SU-DHL-6 (cell line): ENCODE data around the gene GRK2.

Experiments used
- H2AFZ ChIP-seq: fragments of 200-600 bp; sonication (generic); 2 replicates; pipeline ENCODE4 v1.6.1; 2014; ENCODE audit warnings: low read depth, mild to moderate bottlenecking, moderate library complexity, mixed read lengths, antibody characterized with exemption, low read length; ENCODE audit not compliant: severe bottlenecking
- H3F3A ChIP-seq: fragments of 200-600 bp; shearing (Covaris generic); 2 replicates; pipeline ENCODE4 v1.6.0; 2016; ENCODE audit warnings: antibody characterized with exemption, mild to moderate bottlenecking; ENCODE audit not compliant: insufficient read depth
- H3K27ac ChIP-seq: fragments of 200-600 bp; sonication (generic); 2 replicates; pipeline ENCODE4 v1.5.1; 2016; ENCODE audit warnings: low read depth, mild to moderate bottlenecking, low read length, moderate library complexity, mixed read lengths
- H3K27me3 ChIP-seq: fragments of 200-600 bp; sonication (generic), shearing (Covaris generic); 2 replicates; pipeline ENCODE4 v1.6.0; 2014; ENCODE audit warnings: mild to moderate bottlenecking, low read length
- H3K36me3 ChIP-seq: fragments of 200-600 bp; sonication (generic); 2 replicates; pipeline ENCODE4 v1.6.1; 2014; ENCODE audit warnings: mild to moderate bottlenecking, low read length, mixed read lengths
- H3K4me2 ChIP-seq: fragments of 300-600, 200-600 bp; shearing (Covaris generic), sonication (generic); 2 replicates; pipeline ENCODE4 v1.6.0; 2014; ENCODE audit warnings: low read length, low read depth, mild to moderate bottlenecking; ENCODE audit not compliant: poor library complexity, severe bottlenecking
- H3K4me3 ChIP-seq: fragments of 200-600 bp; sonication (generic); 2 replicates; pipeline ENCODE4 v1.5.1; 2014; ENCODE audit warnings: antibody characterized with exemption, low read length, mild to moderate bottlenecking, mixed read lengths; ENCODE audit not compliant: insufficient read depth, poor library complexity, severe bottlenecking
- H3K79me2 ChIP-seq: fragments of 200-600 bp; sonication (generic); 2 replicates; pipeline ENCODE4 v1.6.1; 2014; ENCODE audit warnings: mild to moderate bottlenecking, low read length, moderate library complexity; ENCODE audit not compliant: insufficient read depth
- H3K9ac ChIP-seq: fragments of 200-600 bp; sonication (generic); 2 replicates; pipeline ENCODE4 v1.7.0; 2014; ENCODE audit warnings: mild to moderate bottlenecking, low read length
- H3K9me2 ChIP-seq: fragments of 200-600 bp; sonication (generic); replicated peaks from 2 replicates; pipeline ENCODE4 v1.6.1; 2014; ENCODE audit warnings: low read length; ENCODE audit not compliant: insufficient read depth
- H3K9me3 ChIP-seq: fragments of 200-600 bp; sonication (generic); 2 replicates; pipeline ENCODE4 v1.6.1; 2014; ENCODE audit warnings: low read length, mixed read lengths; ENCODE audit not compliant: insufficient read depth
- H4K20me1 ChIP-seq: fragments of 200-600 bp; sonication (generic); 2 replicates; pipeline ENCODE4 v1.6.1; 2014; ENCODE audit warnings: low read depth, mild to moderate bottlenecking, antibody characterized with exemption, low read length, moderate library complexity, mixed read lengths
- CTCF ChIP-seq: fragments of 200-600 bp; sonication (generic); IDR thresholded peaks from one replicate; pipeline ENCODE4 v1.5.1; 2017; ENCODE audit warnings: antibody characterized with exemption, mild to moderate bottlenecking, low read length, moderate library complexity; ENCODE audit not compliant: insufficient read depth, poor library complexity, severe bottlenecking
- EZH2phosphoT487 ChIP-seq: fragments of 200-600 bp; sonication (generic), shearing (Covaris generic); conservative IDR thresholded peaks from 2 replicates; pipeline ENCODE4 v1.6.1; 2018; ENCODE audit warnings: mild to moderate bottlenecking, antibody characterized with exemption, low read length, moderate library complexity, mixed read lengths

The GRK2 gene

GRCh38 chr11:67247946-67248550 is 18.2 kb upstream of the GRK2 start:
- Histone ChIP-seq H3K79me2 (peaks cover 14% of the 10 kb centered on the region; the same call in 1 of the 2 replicates), H3K36me3 (peaks cover 43% of the 10 kb centered on the region), H3K9me3 (no peaks in the 10 kb centered on the region), H3K4me3 (no peak overlapping the region), H3F3A (no peaks in the 10 kb centered on the region), H3K4me2 (no peak overlapping the region), H3K9ac (no peak overlapping the region), H3K27ac (no peak overlapping the region), H4K20me1 (no peaks in the 10 kb centered on the region), H3K9me2 (no peaks in the 10 kb centered on the region), H3K27me3 (no peaks in the 10 kb centered on the region), H2AFZ (no peak overlapping the region)
- TF ChIP-seq CTCF = no peak
- no peak for TF ChIP-seq EZH2phosphoT487

GRCh38 chr11:67248653-67249052 is 17.6 kb upstream of the GRK2 start:
- H3K9me3 ChIP-seq = no peaks in the 10 kb centered on the region
- no peak overlapping the region for H3K9ac ChIP-seq
- H3K79me2 ChIP-seq = peaks cover 8% of the 10 kb centered on the region; the same call in 1 of the 2 replicates
- H2AFZ ChIP-seq = no peak overlapping the region
- H3K27me3 ChIP-seq = no peaks in the 10 kb centered on the region
- no peak overlapping the region for H3K4me3 ChIP-seq
- H3F3A ChIP-seq = no peaks in the 10 kb centered on the region
- peaks cover 45% of the 10 kb centered on the region for H3K36me3 ChIP-seq
- no peaks in the 10 kb centered on the region for H4K20me1 ChIP-seq
- no peak overlapping the region for H3K4me2 ChIP-seq
- H3K27ac ChIP-seq = no peak overlapping the region
- TF ChIP-seq EZH2phosphoT487 (no peak), CTCF (no peak)
- H3K9me2 ChIP-seq = no peaks in the 10 kb centered on the region

GRCh38 chr11:67250059-67251043 is 15.9 kb upstream of the GRK2 start:
- H3K4me3 ChIP-seq = no peak overlapping the region
- H4K20me1 ChIP-seq = no peaks in the 10 kb centered on the region
- no peaks in the 10 kb centered on the region for H3K9me2 ChIP-seq
- H3K4me2 ChIP-seq = no peak overlapping the region
- H3K9me3 ChIP-seq = no peaks in the 10 kb centered on the region
- TF ChIP-seq CTCF = no peak
- TF ChIP-seq EZH2phosphoT487 = no peak
- H3K27ac ChIP-seq = no peak overlapping the region
- H3K36me3 ChIP-seq = peaks cover 36% of the 10 kb centered on the region
- no peaks in the 10 kb centered on the region for H3K27me3 ChIP-seq
- no peaks in the 10 kb centered on the region for H3F3A ChIP-seq
- no peak overlapping the region for H2AFZ ChIP-seq
- no peaks in the 10 kb centered on the region for H3K79me2 ChIP-seq
- H3K9ac ChIP-seq = no peak overlapping the region
